ENCODE results near the gene CDH20. TPM values are rescaled to one million over a fixed set of nuclear protein-coding genes. Genes with fewer than 3 reads are reported as not detected.

Gene CDH20
- polyA plus RNA-seq, 4 donors, result 0.10 to 0.12 TPM; not detected in 2

GRCh38 chr18:61459896-61460648 lies 126.8 kb downstream of the CDH20 start:
- FAIRE-seq, result no peak
- 59 to 77% (median 76%) methylated on average over 4 of the region's 4 CpGs for WGBS, 3 donors
- Histone ChIP-seq H3K27ac (ENCODE audit: low read depth in 1 of 3, low read length in 2 of 3) (no peak overlapping the region), H3K4me1 (ENCODE audit: control insufficient read depth in 3 of 3, insufficient read depth in 2 of 3, low read depth in 1 of 3, low read length in 2 of 3) (no peaks in the 10 kb centered on the region), H3K27me3 (ENCODE audit: control insufficient read depth in 3 of 3, insufficient read depth in 3 of 3, low read length in 3 of 3) (no peaks in the 10 kb centered on the region), H3K4me3 (ENCODE audit: low read depth in 1 of 3, low read length in 3 of 3) (no peak overlapping the region), H3K9me3 (ENCODE audit: control insufficient read depth in 2 of 2, insufficient read depth in 1 of 2, low read depth in 1 of 2, low read length in 1 of 2) (peaks cover 0 to 3% of the 10 kb centered on the region in 2 donors), H3K36me3 (ENCODE audit: control insufficient read depth in 3 of 3, insufficient read depth in 2 of 3, low read depth in 1 of 3, low read length in 3 of 3) (no peaks in the 10 kb centered on the region)
- DNase-seq, result no peak

- FAIRE-seq, result no peak
- 44 to 57% (median 55%) methylated on average over 1 of the region's 1 CpG for WGBS, 3 donors
- Histone ChIP-seq H3K36me3 (ENCODE audit: control insufficient read depth in 3 of 3, insufficient read depth in 2 of 3, low read depth in 1 of 3, low read length in 3 of 3) (no peaks in the 10 kb centered on the region), H3K9me3 (ENCODE audit: control insufficient read depth in 2 of 2, insufficient read depth in 1 of 2, low read depth in 1 of 2, low read length in 1 of 2) (peaks cover 0 to 3% of the 10 kb centered on the region in 2 donors), H3K27me3 (ENCODE audit: control insufficient read depth in 3 of 3, insufficient read depth in 3 of 3, low read length in 3 of 3) (no peaks in the 10 kb centered on the region), H3K4me1 (ENCODE audit: control insufficient read depth in 3 of 3, insufficient read depth in 2 of 3, low read depth in 1 of 3, low read length in 2 of 3) (no peaks in the 10 kb centered on the region), H3K27ac (ENCODE audit: low read depth in 1 of 3, low read length in 2 of 3) (no peak overlapping the region), H3K4me3 (ENCODE audit: low read depth in 1 of 3, low read length in 3 of 3) (no peak overlapping the region)
- DNase-seq, result no peak
Observed at GRCh38 chr18:61464551-61465142, 131.4 kb downstream of the CDH20 start.

GRCh38 chr18:61466736-61467135 lies 133.5 kb downstream of the CDH20 start:
- Histone ChIP-seq H3K9me3 (ENCODE audit: control insufficient read depth in 2 of 2, insufficient read depth in 1 of 2, low read depth in 1 of 2, low read length in 1 of 2) (peaks cover 0 to under 1% of the 10 kb centered on the region in 2 donors), H3K27ac (ENCODE audit: low read depth in 1 of 3, low read length in 2 of 3) (no peak overlapping the region), H3K4me3 (ENCODE audit: low read depth in 1 of 3, low read length in 3 of 3) (no peak overlapping the region), H3K36me3 (ENCODE audit: control insufficient read depth in 3 of 3, insufficient read depth in 2 of 3, low read depth in 1 of 3, low read length in 3 of 3) (no peaks in the 10 kb centered on the region), H3K27me3 (ENCODE audit: control insufficient read depth in 3 of 3, insufficient read depth in 3 of 3, low read length in 3 of 3) (no peaks in the 10 kb centered on the region), H3K4me1 (ENCODE audit: control insufficient read depth in 3 of 3, insufficient read depth in 2 of 3, low read depth in 1 of 3, low read length in 2 of 3) (no peaks in the 10 kb centered on the region)
- 77 to 90% (median 83%) methylated on average over 3 of the region's 3 CpGs for WGBS, 3 donors
- DNase-seq (no peak), FAIRE-seq (no peak)

DNA sequence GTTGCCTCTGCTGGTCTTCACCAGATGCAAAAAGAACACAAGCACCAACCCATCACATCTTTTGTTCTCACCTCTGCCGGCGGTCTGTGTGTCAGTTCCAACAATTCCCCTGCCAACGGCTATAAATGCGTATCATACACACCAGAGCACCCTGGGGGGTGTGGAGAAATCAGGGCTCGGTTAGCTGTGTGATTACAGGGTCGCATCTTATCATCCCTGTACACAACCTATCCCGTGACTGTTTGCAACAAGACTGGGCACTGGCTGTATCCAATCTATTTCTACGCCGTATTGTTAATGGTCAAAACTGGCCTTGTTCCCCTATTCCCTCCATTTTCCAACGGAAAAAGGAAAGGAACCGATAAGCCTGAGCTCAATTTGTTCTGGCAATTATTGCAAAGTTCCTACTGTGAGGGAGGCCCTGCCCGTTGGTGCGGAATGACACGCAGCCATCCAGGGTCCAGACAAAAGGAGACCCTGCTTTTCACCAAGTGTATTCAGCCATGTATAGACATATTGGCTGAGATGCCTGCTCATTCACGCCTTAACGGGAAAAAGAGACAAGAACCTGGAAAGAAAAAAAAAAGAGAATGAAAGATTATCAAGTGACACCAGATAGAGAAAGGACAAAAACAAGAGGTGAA lies 136.9 kb downstream of the CDH20 start:
- WGBS, 3 donors, result 81 to 89% (median 85%) methylated on average over 16 of the region's 16 CpGs
- H3K27me3 ChIP-seq (ENCODE audit: control insufficient read depth in 3 of 3, insufficient read depth in 3 of 3, low read length in 3 of 3), result no peaks in the 10 kb centered on the region
- DNase-seq (no peak), FAIRE-seq (no peak)
- H3K4me3 ChIP-seq (ENCODE audit: low read depth in 1 of 3, low read length in 3 of 3), result no peak overlapping the region
- H3K36me3 ChIP-seq (ENCODE audit: control insufficient read depth in 3 of 3, insufficient read depth in 2 of 3, low read depth in 1 of 3, low read length in 3 of 3), result no peaks in the 10 kb centered on the region
- no peak overlapping the region for H3K27ac ChIP-seq (ENCODE audit: low read depth in 1 of 3, low read length in 2 of 3)
- no peaks in the 10 kb centered on the region for H3K9me3 ChIP-seq (ENCODE audit: control insufficient read depth in 2 of 2, insufficient read depth in 1 of 2, low read depth in 1 of 2, low read length in 1 of 2)
- H3K4me1 ChIP-seq (ENCODE audit: control insufficient read depth in 3 of 3, insufficient read depth in 2 of 3, low read depth in 1 of 3, low read length in 2 of 3), result no peaks in the 10 kb centered on the region

DNA sequence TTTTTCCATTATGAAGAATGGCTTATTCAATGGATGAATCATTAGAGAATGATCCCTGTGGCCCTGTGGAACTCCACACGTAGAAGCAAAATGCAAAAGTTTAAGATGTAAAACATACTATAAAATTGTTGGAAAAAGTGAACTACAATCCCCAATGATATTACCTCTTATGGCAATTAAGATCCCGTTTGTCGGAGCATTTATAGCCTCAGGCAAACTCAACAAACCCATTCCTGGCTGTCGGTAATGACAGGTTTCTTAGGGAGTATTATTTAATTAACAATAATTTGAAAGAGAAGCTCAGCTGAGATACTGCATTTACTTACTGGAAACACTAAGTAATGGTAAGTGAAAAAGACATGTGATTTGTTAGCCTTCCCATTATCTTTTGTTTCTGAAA lies 138.3 kb downstream of the CDH20 start:
- 68 to 82% (median 79%) methylated on average over 4 of the region's 4 CpGs for WGBS, 3 donors

DNA sequence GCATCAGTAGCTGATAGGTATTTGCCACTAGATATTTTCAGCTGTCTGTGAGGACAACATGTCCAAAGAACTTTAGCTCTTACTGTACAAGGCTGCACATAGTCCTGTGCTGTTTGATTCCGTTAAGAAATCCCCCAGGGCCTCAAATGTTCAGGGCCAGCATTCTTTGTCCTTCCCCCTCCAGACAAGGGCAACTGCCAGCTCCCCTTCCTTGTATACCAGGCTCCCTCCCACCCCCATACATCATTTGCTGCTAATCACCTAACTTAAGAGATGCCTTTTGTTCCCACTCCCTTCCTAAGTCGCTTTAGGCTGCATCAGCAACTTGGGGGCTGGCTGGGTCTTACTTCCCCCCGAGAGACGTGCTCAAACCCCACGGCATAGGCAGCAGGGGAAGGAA lies 138.7 kb downstream of the CDH20 start:
- DNase-seq (no peak), FAIRE-seq (no peak)
- no peaks in the 10 kb centered on the region for H3K36me3 ChIP-seq (ENCODE audit: control insufficient read depth in 3 of 3, insufficient read depth in 2 of 3, low read depth in 1 of 3, low read length in 3 of 3)
- no peaks in the 10 kb centered on the region for H3K9me3 ChIP-seq (ENCODE audit: control insufficient read depth in 2 of 2, insufficient read depth in 1 of 2, low read depth in 1 of 2, low read length in 1 of 2)
- H3K27ac ChIP-seq (ENCODE audit: low read depth in 1 of 3, low read length in 2 of 3), result no peak overlapping the region
- H3K4me3 ChIP-seq (ENCODE audit: low read depth in 1 of 3, low read length in 3 of 3), result no peak overlapping the region
- H3K4me1 ChIP-seq (ENCODE audit: control insufficient read depth in 3 of 3, insufficient read depth in 2 of 3, low read depth in 1 of 3, low read length in 2 of 3), result no peaks in the 10 kb centered on the region
- 46 to 71% (median 61%) methylated on average over 5 of the region's 5 CpGs for WGBS, 3 donors
- no peaks in the 10 kb centered on the region for H3K27me3 ChIP-seq (ENCODE audit: control insufficient read depth in 3 of 3, insufficient read depth in 3 of 3, low read length in 3 of 3)

More for the DNA sequence above, 138.3 kb downstream of the CDH20 start:
- Histone ChIP-seq H3K27ac (ENCODE audit: low read depth in 1 of 3, low read length in 2 of 3) (no peak overlapping the region), H3K4me3 (ENCODE audit: low read depth in 1 of 3, low read length in 3 of 3) (no peak overlapping the region), H3K4me1 (ENCODE audit: control insufficient read depth in 3 of 3, insufficient read depth in 2 of 3, low read depth in 1 of 3, low read length in 2 of 3) (no peaks in the 10 kb centered on the region), H3K36me3 (ENCODE audit: control insufficient read depth in 3 of 3, insufficient read depth in 2 of 3, low read depth in 1 of 3, low read length in 3 of 3) (no peaks in the 10 kb centered on the region), H3K9me3 (ENCODE audit: control insufficient read depth in 2 of 2, insufficient read depth in 1 of 2, low read depth in 1 of 2, low read length in 1 of 2) (no peaks in the 10 kb centered on the region), H3K27me3 (ENCODE audit: control insufficient read depth in 3 of 3, insufficient read depth in 3 of 3, low read length in 3 of 3) (no peaks in the 10 kb centered on the region)
- no peak for DNase-seq
- no peak for FAIRE-seq

DNA sequence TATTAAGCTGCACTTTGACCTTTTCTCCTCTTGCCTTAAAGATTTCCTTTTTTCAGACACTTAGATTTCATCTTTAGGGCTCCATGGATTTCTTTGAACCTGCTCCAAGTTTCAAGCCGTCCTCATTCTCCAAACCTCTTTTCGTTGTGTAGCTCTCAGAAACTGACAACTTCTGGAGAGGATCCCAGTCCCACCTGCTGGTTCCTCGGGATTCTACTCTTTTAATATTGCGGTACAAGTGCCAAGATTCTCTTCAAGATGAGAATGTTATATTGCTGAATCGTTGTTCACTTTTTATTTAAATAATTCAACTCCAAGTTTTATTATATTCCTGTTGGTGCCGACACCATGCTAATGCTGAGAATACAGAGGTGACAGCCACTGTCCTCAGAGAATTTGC lies 141.1 kb downstream of the CDH20 start:
- Histone ChIP-seq H3K4me1 (ENCODE audit: control insufficient read depth in 3 of 3, insufficient read depth in 2 of 3, low read depth in 1 of 3, low read length in 2 of 3) (peaks cover 0 to 2% (median 0%) of the 10 kb centered on the region in 3 donors), H3K36me3 (ENCODE audit: control insufficient read depth in 3 of 3, insufficient read depth in 2 of 3, low read depth in 1 of 3, low read length in 3 of 3) (no peaks in the 10 kb centered on the region), H3K27ac (ENCODE audit: low read depth in 1 of 3, low read length in 2 of 3) (no peak overlapping the region), H3K9me3 (ENCODE audit: control insufficient read depth in 2 of 2, insufficient read depth in 1 of 2, low read depth in 1 of 2, low read length in 1 of 2) (no peaks in the 10 kb centered on the region), H3K27me3 (ENCODE audit: control insufficient read depth in 3 of 3, insufficient read depth in 3 of 3, low read length in 3 of 3) (no peaks in the 10 kb centered on the region), H3K4me3 (ENCODE audit: low read depth in 1 of 3, low read length in 3 of 3) (no peak overlapping the region)
- DNase-seq (no peak), FAIRE-seq (no peak)
- 57 to 75% (median 60%) methylated on average over 6 of the region's 6 CpGs for WGBS, 3 donors

DNA sequence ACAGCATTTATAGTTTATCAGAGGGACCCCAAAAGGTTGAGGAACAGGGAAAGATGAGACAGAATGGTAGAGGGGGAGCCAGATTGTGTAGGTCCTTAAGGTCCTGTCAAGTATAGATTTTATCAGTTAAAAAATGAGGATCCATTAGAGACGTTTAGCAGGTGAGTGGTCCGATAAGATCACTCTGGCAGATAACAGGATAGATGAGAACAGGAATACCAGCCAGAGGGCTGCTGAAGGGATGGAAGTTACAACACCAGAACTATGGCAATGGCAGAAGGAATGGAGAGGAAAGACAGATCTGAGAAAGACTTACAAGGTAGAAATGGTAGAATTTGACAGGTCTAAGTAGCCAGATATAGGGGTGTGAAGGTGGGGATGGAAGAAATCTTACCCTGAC lies 141.7 kb downstream of the CDH20 start:
- peaks cover 0 to 2% (median 0%) of the 10 kb centered on the region in 3 donors for H3K4me1 ChIP-seq (ENCODE audit: control insufficient read depth in 3 of 3, insufficient read depth in 2 of 3, low read depth in 1 of 3, low read length in 2 of 3)
- DNase-seq (no peak), FAIRE-seq (no peak)
- H3K36me3 ChIP-seq (ENCODE audit: control insufficient read depth in 3 of 3, insufficient read depth in 2 of 3, low read depth in 1 of 3, low read length in 3 of 3), result no peaks in the 10 kb centered on the region
- H3K27me3 ChIP-seq (ENCODE audit: control insufficient read depth in 3 of 3, insufficient read depth in 3 of 3, low read length in 3 of 3), result no peaks in the 10 kb centered on the region
- H3K27ac ChIP-seq (ENCODE audit: low read depth in 1 of 3, low read length in 2 of 3), result no peak overlapping the region
- H3K9me3 ChIP-seq (ENCODE audit: control insufficient read depth in 2 of 2, insufficient read depth in 1 of 2, low read depth in 1 of 2, low read length in 1 of 2), result no peaks in the 10 kb centered on the region
- H3K4me3 ChIP-seq (ENCODE audit: low read depth in 1 of 3, low read length in 3 of 3), result no peak overlapping the region
- WGBS, 3 donors, result 61 to 69% (median 64%) methylated on average over 2 of the region's 2 CpGs

All from small intestine (tissue), 7 donors.